Measurements from ENCODE around the gene CALY.

- TF ChIP-seq GATA2 (IDR thresholded peaks at IDR 0.05; ENCODE audit: low read depth, low read length) = no peak
- no peak for TF ChIP-seq GATA3 (IDR thresholded peaks at IDR 0.05; ENCODE audit: low read depth, low read length)
Measured at GRCh38 chr10:133310399-133310755, 26.3 kb downstream of the CALY start.

Data from SH-SY5Y (cell line).